HG03196 (cell line): ENCODE results near the gene FSCN2.

Source experiments
- ATAC-seq: cut with Tn5 transposase; IDR thresholded peaks from one replicate; pipeline ENCODE4 v1.9.1; 2021; ENCODE audit not compliant: unreplicated experiment

The FSCN2 gene, protein sequence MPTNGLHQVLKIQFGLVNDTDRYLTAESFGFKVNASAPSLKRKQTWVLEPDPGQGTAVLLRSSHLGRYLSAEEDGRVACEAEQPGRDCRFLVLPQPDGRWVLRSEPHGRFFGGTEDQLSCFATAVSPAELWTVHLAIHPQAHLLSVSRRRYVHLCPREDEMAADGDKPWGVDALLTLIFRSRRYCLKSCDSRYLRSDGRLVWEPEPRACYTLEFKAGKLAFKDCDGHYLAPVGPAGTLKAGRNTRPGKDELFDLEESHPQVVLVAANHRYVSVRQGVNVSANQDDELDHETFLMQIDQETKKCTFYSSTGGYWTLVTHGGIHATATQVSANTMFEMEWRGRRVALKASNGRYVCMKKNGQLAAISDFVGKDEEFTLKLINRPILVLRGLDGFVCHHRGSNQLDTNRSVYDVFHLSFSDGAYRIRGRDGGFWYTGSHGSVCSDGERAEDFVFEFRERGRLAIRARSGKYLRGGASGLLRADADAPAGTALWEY

DNA sequence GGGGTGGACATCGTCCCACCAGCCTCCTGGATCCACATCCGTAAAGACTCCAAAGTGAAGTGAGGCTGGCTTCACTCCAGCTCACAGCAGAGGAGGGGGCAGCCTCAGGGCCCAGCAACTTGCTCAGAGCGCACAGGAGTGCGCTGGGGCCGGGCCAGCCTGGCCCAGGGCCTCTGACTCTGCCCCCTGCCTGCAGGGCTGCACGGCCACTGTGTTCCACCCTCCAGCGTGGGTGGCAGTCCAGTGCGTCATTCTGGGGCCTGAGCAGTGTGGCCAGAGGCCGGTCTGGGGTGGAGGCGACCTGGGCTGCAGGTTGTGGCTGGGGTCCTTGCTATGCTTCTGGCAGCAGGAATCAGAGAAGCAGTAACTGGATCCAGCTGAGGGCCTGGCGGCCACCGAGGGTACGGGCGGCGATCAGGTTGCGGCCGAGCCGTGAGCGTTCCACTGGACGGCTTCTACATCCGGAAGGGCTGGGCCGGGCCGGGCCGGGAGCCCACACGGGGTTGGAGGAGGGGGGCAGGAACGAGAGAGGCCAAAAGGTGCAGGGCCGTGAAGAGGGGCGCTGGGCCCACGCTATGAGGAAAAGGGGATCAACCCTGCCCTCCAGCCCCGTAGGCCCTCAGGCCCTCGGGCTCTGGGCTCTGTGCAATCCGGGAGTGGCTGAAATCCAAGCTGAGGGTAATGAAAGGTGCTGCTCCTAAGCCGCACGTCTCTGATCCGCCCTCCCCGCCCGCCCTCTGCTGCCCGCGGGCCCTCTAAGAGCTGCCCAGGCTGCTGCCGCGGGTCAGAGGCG is at the start of gene FSCN2:
TSS of gene FSCN2 (plus strand) at position 787 of the 793 bp plus-strand sequence. CDS start 155 bp downstream, outside the sequence.
- no peak for ATAC-seq

DNA sequence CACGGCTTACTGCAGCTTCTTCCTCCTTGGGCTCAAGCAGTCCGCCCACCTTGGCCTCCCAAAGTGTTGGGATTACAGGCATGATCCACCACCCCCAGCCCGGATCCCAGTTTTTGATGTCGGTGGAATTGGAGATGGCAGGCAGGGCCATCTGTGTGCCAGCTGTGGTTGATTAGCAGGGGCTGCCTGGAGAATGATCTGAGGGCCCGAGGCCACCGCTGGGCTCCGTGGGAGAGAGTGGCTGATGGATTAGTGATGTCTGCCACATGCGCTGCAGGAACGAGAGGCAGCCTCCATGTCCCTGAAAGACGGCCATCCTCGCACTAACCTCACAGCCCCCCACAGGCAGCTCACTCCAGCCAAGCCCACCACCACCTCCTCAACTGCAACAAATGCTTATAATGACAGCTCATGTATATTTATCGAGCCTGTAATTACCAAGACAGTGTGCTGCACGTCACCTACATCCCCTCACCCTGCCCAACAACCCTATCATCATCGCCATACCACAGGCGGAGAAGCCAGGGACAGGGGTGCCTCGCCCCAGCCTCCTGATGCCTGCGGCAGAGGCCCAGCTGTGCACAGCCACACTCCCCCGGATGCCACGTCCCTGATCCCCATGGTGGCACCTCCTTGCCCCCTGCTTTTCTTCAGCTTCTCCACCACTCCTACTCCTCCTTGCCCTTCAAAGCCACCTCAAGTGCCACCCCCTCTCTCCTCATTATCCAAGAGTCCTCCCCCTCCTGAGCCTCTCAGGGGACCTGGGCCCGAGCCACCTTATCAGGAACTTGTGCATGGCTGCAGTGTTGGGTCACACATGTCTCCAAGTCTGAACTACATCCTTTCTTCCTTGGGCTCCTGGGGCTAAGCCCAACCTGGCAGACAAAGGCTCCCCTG is 48.8 kb upstream of the FSCN2 start:
- ATAC-seq: no peak

DNA sequence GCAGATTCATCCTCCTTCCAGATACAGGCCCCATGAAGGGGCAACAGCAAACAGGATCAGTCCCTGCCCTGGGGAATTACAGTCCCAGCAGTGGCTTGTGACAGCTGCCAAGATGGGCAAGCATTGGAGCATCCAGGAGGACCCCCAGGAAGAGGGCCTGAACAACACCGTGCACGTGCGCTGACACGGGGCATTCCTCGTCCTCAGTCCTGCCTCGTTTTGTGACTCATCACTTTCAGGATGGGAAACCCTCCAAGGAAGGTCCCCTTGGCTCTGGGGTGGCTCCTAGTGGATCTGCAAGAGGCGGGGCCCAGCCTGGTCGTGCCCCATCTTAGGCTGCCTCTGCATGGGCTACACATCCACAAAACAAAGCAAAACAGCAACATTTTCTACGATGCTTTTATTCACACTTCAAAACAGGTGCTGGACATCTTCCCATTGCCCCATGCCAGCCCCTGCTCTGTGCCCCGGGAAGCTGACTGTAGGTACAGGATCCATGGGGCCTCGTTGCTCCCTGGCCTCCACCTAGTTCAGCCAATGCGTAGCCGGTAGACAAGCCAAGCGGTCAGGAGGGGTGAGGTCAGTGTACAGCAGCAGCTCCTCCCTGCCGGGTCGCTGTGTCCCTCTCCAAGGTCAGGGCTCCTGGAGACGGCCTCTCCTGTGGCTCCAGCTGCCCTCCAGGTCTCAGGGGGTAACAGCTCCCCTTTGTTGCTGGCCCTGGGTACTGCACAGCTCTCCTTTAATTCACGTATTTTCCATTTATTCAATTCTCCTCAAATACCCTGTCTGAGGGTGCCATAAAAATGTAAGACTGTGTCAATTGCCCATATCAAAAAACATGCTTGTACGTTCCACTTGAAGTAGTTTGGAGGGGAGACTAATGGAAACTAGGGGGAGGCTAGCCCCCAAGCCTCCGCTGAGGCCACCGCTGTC is 47.8 kb upstream of the FSCN2 start:
- ATAC-seq: no peak

DNA sequence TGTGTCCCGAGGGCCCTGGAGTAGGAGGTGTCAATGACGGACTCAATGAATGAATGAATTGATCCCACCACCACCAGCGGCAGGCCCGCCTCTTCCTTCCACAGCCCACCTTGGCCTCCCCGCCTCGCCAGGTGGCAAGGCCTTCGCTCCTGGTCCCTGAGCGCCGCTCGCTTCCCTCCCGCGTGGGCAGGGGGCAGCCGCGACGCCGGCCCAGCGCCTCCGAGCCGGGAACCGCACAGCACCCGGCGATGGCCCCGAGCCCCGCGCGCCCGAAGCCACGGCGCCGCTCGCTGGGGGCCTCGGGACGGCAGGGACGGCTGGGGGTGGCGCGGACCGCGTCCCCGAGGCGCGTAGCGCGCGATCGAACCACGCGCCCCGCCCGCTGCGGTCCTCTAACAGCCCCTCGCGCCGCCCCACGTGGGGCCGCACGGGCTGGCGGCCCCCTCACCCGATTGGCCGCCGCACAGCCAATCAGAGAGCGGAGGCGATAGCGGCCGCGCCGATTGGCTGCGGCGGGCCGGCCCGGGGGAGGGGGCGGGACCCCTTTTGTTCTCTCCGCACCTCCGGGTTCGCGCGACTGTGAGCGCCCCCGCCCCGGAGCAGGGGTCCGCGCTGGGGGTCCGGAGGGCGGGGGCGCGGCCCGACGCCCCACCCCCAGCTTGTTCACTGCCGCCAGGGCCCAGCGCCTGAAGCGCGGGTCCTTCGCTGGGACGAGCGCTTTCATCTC is 46.9 kb upstream of the FSCN2 start:
- ATAC-seq: no peak

DNA sequence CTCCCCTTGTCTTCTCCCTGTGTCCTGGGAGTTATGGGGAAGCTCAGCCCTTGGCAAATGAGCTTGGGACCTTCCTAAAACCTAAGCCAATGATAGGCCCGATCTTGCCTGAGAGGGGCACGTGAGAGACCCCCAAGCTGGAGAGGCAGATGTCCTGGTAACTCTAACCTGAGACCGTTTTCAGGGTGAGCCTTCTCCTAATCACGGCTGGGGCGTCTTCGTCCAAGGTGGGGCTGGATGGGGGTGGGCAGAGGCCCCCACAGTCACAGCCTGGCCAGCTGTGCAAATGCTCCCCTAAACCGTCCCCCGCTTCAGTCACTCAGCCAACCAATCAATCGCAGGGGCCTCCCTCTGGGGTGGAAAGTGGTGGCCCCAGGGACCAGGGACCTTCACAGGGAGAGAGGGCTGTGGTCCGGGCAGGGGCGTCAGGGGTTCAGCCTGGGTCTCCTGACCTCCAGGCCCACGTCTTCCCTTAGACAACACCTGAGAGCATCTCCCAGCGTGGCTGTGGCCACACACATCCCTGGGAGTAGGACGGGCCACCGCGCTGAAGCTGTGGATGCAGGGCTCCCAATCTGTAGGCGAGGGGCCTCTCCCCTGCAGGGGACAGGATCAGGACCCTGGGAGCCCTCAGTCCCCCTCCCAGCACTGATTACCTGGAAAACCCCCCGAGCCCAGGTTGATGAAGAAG is 46.2 kb upstream of the FSCN2 start:
- no peak for ATAC-seq

DNA sequence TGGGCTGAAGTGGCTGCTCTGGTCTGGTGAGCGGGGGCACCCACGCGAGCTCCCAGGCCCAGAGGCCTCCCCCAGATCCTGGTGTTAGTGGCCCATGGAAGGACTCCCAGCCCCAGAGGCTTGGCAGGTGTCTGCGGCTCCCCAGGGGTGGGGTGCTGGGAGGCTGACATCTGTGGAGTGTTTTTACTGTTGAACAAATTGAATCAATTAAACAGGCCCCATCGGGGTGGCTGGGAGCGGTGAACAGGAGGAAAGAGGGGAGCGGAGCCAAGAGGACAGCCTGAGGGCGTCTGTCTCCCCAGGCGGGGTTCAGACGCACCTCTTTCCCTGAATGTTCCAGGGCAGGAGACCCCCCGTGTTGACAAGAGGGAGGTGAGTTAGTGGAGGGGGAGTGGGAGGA is 45.5 kb upstream of the FSCN2 start:
- ATAC-seq: no peak

DNA sequence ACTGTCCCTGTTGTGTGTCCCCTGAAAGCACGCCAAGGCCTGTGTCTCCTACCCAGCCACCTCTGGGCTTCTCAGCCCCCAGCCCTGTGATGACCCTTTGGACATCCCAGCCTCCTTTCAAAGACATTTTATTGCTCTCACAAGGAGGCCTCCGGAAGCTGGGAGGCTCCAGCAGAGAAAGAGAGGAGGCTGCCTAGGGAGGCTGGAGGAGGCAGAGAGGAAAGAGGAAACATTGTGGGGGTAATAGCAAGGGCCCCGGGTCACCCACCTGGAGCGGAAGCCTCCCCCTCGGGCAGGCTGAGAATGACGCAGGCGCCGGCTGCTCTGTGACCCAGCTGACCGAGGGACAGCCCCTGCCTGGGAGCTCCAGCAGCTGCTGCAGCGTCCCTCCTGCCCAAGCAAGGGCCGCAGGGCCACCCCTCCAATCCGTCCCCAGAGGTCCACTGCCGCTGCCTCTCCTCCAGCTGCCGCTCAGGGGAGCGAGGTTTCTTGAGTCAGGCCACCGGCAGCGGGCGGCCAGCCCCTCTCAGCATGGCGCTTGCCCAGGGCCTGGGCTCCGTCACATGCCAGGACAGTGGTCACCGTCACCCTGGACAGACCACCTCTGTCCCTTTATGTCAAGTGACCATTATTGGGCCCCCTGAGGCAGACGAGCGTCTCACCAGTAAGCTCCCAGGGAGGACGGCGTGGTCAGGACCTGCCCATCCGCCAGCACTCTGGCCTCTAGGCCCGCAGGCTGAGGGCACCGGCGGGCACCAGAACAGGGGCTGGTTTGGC is 44.9 kb upstream of the FSCN2 start:
- no peak for ATAC-seq

DNA sequence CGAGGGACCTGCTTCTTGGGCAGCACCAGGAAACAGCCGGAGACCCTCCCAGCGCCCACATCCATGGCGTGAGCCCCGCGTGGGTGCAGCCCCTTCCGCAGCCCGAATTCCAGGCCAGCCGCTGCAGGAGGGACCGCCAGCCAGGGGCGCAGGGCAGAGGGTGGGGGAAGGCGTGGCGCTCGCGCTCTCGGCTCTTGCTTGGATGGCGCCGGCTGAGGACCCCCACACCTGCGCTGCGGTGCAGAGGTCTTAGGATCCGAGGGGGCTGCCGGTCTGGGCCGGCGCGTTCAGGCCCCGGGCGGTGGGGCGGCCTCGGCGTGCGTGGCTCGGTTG is 44.3 kb upstream of the FSCN2 start:
- no peak for ATAC-seq

DNA sequence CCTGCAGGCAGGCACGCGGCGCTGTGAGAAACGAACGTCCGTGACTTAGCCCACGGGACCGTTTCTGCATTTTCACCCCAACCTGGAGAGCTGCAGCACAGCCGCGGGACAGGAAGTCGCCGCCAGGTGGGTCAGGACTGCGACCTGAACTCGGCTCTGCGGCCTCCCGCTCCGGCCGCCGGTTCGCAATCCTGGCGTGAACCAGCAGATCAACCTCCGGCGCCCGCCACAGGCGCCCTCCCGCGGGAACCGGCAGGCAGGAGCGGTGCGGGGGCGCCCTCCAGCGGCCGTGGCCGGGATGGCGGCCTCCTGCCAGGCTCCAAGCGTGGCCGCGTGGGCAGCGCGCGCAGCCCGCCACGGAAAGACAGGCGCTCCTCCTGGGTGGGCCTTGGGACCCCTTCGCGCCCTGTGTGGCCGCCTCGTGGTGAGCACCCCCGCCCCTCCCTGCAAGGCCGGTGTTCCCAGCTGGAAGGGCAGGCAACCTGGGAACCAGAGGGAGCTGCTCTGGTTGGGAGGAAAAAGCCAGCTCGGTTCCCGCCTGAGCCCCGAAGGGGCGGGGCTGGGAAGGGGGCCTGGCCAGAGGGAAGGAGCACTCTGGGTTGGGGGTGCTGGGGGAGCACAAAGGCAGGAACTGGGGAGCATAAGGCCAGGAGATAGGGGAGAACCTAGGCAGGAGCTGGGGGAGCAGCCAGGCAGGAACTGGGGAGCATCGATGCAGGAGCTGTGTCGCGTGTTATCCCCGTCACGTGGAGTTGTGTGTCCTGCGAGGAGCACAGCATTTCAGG is 43.8 kb upstream of the FSCN2 start:
- ATAC-seq: peak; percentile 49

DNA sequence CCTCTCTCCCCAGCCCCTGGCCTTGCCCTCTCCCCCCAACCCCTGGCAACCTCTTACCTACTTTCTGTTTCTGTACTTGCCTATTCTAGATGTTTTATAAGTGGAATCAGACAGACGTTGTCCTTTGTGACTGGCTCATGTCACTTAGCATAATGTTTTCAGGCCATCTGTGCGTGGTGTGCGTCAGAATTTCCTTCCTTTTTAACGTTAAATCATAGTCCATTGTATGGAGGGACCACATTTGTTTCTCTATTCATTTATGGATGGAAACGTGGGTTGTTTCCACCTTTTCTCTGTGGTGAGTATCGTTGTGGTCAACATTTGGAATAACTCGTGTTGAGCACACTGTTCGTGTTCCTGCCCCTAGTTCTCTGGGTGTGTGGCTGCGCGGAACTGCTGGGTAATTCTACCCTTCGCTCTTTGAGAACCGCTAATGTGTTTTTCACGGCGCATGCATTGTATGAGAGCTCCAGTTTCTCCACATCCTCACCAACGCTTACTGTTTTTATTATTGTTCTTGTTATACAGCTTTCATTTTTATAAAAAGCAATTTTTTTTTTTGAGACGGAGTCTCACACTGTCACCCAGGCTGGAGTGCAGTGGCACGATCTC is 41.9 kb upstream of the FSCN2 start:
- no peak for ATAC-seq

DNA sequence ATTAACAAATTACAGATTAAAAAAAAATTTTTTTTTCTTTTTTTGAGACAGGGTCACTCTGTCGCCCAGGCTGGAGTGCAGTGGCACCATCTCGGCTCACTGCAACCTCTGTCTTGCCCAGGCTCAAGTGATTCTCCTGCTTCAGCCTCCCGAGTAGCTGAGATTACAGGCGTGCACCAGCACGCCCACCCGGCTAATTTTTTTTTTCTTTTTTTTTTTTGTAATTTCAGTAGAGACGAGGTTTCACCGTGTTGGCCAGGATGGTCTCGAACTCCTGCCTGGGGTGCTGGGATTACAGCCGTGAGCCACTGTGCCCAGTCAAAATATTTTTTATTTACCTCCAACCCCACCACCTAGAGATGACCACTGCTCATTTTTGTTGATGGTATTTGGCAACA is 41.1 kb upstream of the FSCN2 start:
- no peak for ATAC-seq

DNA sequence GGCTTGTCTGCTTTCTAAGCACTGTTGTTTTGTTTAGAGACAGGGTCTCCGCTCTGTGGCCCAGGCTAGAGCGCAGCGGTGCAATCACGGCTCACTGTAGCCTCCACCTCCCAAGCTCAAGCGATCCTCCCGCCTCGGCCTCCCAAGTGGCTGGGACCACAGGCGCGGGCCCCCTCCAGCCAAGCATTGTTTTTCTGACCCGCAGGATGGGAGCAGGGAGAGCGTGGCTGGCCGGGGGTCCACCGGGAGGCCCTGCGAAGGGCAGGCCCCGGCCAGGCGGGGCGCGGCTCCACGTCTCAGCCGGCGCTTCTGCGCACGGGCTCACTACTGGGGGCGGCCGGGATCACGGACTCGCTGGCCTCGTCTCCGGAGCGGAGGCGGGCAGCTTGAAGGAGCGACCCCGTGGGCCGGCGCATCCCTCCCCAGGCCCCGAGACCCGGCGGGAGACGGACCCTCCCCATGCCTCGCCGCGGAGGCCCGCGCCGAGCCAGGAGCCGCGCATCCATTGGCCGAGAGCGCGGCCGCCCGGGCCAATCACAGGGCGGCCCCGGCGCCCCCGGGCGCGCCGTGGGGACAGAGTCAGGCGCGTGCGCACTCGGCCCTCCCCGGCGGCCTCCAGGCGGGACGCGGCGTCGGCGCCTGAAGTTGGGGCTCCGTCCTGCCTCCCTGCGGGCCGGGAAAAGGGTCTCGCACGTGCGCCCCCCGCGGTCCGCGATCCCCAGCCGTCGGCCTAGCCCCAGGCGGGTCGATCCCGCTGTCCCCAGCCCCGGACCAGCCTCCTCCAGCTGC is 40.5 kb upstream of the FSCN2 start:
- peak; percentile 40 for ATAC-seq

DNA sequence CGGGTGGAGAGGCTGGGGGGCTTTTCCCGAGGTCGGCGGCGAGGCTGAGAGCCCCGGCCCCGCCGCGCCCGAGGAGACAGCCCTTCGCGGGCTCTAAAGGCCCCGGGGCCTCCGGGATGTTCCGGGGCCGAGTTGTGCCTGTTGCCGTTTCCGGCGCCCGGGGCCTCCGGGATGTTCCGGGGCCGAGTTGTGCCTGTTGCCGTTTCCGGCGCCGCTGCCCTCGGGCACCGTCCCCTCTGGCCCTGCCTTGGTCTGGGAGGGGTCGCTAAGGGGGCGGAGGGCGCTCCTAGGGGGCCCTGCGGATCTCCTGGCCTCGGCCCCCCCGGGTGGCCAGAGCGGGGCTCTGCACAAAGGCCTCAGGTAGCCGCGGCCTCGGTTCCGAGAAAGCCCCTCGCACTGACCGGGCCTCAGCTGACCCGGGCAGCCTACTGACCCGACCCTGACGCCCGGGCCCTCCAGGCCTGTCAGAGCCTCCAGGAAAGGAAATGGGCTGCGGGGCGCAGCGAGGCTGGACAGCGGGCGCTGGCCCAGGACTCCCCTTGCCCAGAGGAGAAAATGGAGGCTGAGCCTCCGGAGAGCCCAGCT is 39.8 kb upstream of the FSCN2 start:
- ATAC-seq: no peak

DNA sequence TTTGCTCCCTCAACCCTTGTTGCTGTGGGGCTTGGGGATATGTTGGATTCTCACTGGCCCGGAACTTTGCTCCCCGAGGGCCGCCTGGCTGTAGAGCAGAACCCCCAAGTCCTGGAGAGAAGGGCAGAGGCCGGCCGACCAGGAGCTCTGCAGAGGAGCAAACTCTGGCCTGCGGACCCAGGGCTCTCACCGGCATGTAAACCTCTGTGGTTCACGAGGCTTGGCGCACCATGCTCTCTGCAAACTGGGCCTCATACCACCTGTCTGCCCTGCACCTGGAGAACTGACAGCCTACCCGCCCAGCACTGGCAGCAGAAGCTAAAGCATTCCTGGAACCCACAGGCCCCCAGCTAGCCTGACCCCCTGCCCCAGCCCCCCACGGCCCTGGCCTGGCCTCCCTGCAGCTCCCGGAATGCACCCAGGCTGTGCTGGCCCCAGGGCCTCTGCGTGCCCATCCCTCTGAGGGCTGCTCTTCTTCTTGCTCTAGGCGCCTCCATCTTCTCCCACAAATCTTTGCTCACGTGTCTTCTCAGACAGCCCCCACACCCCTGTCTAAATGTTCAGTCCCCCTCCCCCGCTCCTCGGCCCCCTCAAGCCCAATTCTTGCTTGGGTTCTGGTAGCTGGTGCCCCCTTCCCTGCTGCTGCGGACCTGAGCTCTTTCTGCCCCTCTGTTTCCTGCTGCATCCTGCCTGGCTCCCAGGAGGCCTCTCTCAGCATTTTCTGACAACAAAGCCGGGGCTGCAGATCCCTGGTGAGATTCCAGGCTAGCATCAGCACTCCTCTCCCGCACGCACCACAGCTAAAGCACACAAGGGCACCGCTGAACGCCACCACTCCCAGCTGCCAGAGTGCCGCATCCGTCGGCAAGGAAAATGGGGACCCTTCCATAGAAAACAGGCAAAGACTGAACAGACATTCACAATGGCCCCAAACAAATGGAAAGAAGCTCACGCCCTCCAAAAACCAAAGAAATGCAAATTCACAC is 38.9 kb upstream of the FSCN2 start:
- no peak for ATAC-seq
